Skeletal muscle tissue (tissue), 4 donors: ENCODE results near the gene PLXNC1. TPM values are rescaled to one million over a fixed set of nuclear protein-coding genes. Genes with fewer than 3 reads are reported as not detected.

ENCODE experiments used
- H3K27ac ChIP-seq: one replicate; pipeline ENCODE4 v1.7.0; 2013; ENCODE audit warnings: mild to moderate bottlenecking, low read depth, low read length, inconsistent platforms
- H3K27me3 ChIP-seq, 3 donors: one replicate each; pipeline ENCODE4 v1.7.0; 2013; ENCODE audit warnings: low read length in 3 of 3; ENCODE audit not compliant: control insufficient read depth in 3 of 3, insufficient read depth in 3 of 3
- H3K36me3 ChIP-seq, 3 donors: one replicate each; pipeline ENCODE4 v1.7.0; 2013; ENCODE audit warnings: low read length in 3 of 3; ENCODE audit not compliant: control insufficient read depth in 3 of 3, insufficient read depth in 3 of 3
- H3K4me1 ChIP-seq, 3 donors: one replicate each; pipeline ENCODE4 v1.7.0; 2013; ENCODE audit warnings: low read length in 3 of 3, mild to moderate bottlenecking in 3 of 3; ENCODE audit not compliant: control insufficient read depth in 3 of 3, insufficient read depth in 3 of 3
- H3K4me3 ChIP-seq, 3 donors: one replicate each; pipeline ENCODE4 v1.7.0; 2013; ENCODE audit warnings: low read length in 3 of 3
- H3K9ac ChIP-seq, 3 donors: one replicate each; pipeline ENCODE4 v1.7.0; 2013; ENCODE audit warnings: low read length in 3 of 3, mild to moderate bottlenecking in 3 of 3, moderate library complexity in 2 of 3, low read depth in 1 of 3
- H3K9me3 ChIP-seq, 3 donors: one replicate each; pipeline ENCODE4 v1.7.0; 2013; ENCODE audit warnings: low read length in 3 of 3; ENCODE audit not compliant: control insufficient read depth in 3 of 3
- total RNA-seq: library from RNA; depleted of rRNA; stranded (reverse); fragments of >200 nt; gene quantifications from one replicate; pipeline ENCODE4 v1.2.3, GENCODE V29; 2014
- donor health status: Osteomylitis.

The PLXNC1 gene
- total RNA-seq, 1 donor from 2014 or later: 17.2 TPM

DNA sequence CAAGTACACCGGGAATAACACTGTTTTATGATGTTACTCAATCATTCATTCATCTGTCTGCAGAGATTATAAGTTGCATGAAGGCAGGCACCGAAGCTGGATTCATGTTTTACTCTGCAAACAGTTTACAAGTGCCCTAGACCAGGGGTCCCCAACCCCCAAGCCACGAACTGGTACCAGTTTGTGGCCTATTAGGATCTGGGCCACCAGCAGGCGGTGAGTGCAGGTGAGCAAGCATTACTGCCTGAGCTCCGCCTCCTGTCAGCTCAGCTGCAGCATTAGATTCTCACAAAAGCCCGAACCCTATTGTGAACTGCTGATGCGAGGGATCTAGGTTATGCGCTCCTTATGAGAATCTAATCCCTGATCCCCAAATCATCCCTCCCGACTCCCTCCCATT, 38.1 kb upstream of the PLXNC1 start:
- Histone ChIP-seq H3K4me1 (no peaks in the 10 kb centered on the region), H3K27ac (no peak overlapping the region), H3K27me3 (peaks cover 0 to 3% (median 0%) of the 10 kb centered on the region in 3 donors), H3K9me3 (no peaks in the 10 kb centered on the region), H3K4me3 (no peak overlapping the region), H3K36me3 (no peaks in the 10 kb centered on the region), H3K9ac (no peak overlapping the region)

- Histone ChIP-seq H3K9me3 (no peaks in the 10 kb centered on the region), H3K36me3 (no peaks in the 10 kb centered on the region), H3K4me1 (no peaks in the 10 kb centered on the region), H3K9ac (no peak overlapping the region), H3K27ac (no peak overlapping the region), H3K4me3 (no peak overlapping the region), H3K27me3 (peaks cover 0 to 3% (median 0%) of the 10 kb centered on the region in 3 donors)
These were observed 37.1 kb upstream of the PLXNC1 start for GRCh38 chr12:94111302-94111701.

- H3K27me3 ChIP-seq: peaks cover 0 to 3% (median 0%) of the 10 kb centered on the region in 3 donors
- H3K9ac ChIP-seq: no peak overlapping the region
- no peak overlapping the region for H3K4me3 ChIP-seq
- H3K4me1 ChIP-seq: no peaks in the 10 kb centered on the region
- H3K36me3 ChIP-seq: no peaks in the 10 kb centered on the region
- no peak overlapping the region for H3K27ac ChIP-seq
- H3K9me3 ChIP-seq: no peaks in the 10 kb centered on the region
These were observed 36.3 kb upstream of the PLXNC1 start for GRCh38 chr12:94112121-94112520.

DNA sequence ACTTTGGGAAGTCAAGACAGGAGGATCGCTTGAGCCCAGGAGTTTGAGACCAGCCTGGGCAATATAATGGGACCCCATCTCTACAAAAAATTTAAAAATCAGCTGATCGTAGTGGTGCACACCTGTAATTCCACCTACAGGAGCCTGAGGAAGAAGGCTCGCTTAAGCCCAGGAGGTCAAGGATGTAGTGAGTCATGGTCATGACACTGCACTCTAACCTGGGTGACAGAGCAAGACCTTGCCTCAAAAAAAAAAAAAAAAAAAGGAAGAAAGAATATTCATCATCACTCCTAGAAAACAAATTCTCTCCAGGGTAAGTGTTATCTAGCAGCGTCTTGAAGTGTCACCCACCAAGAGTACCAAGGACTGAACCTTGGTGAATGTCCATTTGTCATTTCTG, 34.2 kb upstream of the PLXNC1 start:
- Histone ChIP-seq H3K4me1 (no peaks in the 10 kb centered on the region), H3K9ac (no peak overlapping the region)

DNA sequence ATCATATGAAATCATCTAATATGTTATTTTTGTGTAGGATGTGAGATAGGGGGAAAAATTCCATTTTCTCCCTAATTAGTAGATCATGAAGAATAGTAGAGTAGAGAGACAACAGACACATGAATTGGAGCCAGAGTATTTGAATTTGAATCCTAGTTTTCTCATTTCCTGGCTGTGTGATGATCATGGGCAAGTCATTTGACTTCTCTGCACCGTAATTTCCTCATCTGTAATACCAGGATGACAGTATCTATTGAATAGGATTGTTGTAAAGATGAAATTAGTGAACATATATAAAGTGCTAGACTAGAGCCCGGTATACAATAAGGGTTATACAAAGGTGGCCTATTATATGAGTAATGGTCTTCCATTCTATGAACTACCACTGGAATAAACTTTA, 32.2 kb upstream of the PLXNC1 start:
- Histone ChIP-seq H3K4me3 (no peak overlapping the region), H3K9ac (no peak overlapping the region), H3K9me3 (no peaks in the 10 kb centered on the region), H3K27ac (no peak overlapping the region), H3K4me1 (no peaks in the 10 kb centered on the region), H3K27me3 (no peaks in the 10 kb centered on the region), H3K36me3 (no peaks in the 10 kb centered on the region)

More for the DNA sequence above, 34.2 kb upstream of the PLXNC1 start:
- Histone ChIP-seq H3K36me3 (no peaks in the 10 kb centered on the region), H3K27me3 (no peaks in the 10 kb centered on the region), H3K4me3 (no peak overlapping the region), H3K27ac (no peak overlapping the region), H3K9me3 (no peaks in the 10 kb centered on the region)

DNA sequence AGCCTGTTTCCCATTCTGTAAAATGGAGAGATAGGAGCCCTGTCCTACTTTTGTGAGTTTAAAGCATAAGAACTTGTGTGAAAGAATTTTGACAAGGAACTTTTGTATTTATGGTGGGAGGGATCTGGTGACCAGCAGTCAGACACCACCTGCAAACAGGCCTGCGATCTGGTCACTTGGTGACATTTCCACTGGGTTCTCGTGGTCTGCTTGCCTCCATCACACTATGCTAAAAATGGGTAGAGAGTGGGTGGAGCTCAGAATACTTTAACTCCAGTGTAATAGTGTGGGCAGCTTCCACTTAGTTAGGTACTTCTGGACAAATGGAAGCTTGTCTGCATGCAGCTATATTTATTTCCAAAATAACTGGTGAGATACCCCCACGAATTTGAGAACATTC, 26.5 kb upstream of the PLXNC1 start:
- H3K4me1 ChIP-seq: no peaks in the 10 kb centered on the region
- no peaks in the 10 kb centered on the region for H3K36me3 ChIP-seq
- no peaks in the 10 kb centered on the region for H3K9me3 ChIP-seq
- peaks cover 0 to 6% (median 0%) of the 10 kb centered on the region in 3 donors for H3K27me3 ChIP-seq
- no peak overlapping the region for H3K27ac ChIP-seq
- H3K9ac ChIP-seq: no peak overlapping the region
- H3K4me3 ChIP-seq: no peak overlapping the region

- no peak overlapping the region for H3K27ac ChIP-seq
- no peak overlapping the region for H3K4me3 ChIP-seq
- H3K4me1 ChIP-seq: no peaks in the 10 kb centered on the region
- H3K9ac ChIP-seq: no peak overlapping the region
- H3K36me3 ChIP-seq: no peaks in the 10 kb centered on the region
- no peaks in the 10 kb centered on the region for H3K9me3 ChIP-seq
- peaks cover 0 to 6% (median 0%) of the 10 kb centered on the region in 3 donors for H3K27me3 ChIP-seq
These were observed 25.8 kb upstream of the PLXNC1 start for GRCh38 chr12:94122591-94122990.

DNA sequence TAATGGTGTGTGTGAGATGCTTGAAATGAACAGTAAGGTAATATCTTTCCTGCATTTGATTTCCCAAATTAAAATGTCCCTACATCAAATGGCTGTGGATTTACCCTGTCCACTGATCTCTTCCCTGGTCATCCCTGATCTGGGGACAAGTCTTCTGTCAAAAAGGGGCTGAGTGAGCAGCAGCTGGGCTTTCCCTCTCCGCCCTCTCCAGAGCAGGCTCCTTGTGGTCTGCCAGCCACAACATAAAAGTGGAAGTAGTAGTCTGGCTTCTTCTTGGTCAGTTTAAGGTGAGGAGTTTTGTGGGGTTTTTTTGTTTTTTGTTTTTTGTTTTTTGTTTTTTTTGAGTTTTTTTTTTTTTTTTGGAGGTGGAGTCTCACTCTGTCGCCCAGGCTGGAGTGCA, 25.2 kb upstream of the PLXNC1 start:
- no peak overlapping the region for H3K27ac ChIP-seq
- H3K4me1 ChIP-seq: no peaks in the 10 kb centered on the region
- H3K9ac ChIP-seq: no peak overlapping the region
- H3K36me3 ChIP-seq: no peaks in the 10 kb centered on the region
- H3K9me3 ChIP-seq: no peaks in the 10 kb centered on the region
- no peak overlapping the region for H3K4me3 ChIP-seq
- peaks cover 0 to 9% (median 0%) of the 10 kb centered on the region in 3 donors for H3K27me3 ChIP-seq

GRCh38 chr12:94126067-94126466, 22.3 kb upstream of the PLXNC1 start:
- Histone ChIP-seq H3K36me3 (no peaks in the 10 kb centered on the region), H3K4me3 (no peak overlapping the region), H3K9ac (no peak overlapping the region), H3K27me3 (peaks cover 0 to 12% (median 0%) of the 10 kb centered on the region in 3 donors), H3K4me1 (no peaks in the 10 kb centered on the region), H3K9me3 (no peaks in the 10 kb centered on the region), H3K27ac (no peak overlapping the region)

DNA sequence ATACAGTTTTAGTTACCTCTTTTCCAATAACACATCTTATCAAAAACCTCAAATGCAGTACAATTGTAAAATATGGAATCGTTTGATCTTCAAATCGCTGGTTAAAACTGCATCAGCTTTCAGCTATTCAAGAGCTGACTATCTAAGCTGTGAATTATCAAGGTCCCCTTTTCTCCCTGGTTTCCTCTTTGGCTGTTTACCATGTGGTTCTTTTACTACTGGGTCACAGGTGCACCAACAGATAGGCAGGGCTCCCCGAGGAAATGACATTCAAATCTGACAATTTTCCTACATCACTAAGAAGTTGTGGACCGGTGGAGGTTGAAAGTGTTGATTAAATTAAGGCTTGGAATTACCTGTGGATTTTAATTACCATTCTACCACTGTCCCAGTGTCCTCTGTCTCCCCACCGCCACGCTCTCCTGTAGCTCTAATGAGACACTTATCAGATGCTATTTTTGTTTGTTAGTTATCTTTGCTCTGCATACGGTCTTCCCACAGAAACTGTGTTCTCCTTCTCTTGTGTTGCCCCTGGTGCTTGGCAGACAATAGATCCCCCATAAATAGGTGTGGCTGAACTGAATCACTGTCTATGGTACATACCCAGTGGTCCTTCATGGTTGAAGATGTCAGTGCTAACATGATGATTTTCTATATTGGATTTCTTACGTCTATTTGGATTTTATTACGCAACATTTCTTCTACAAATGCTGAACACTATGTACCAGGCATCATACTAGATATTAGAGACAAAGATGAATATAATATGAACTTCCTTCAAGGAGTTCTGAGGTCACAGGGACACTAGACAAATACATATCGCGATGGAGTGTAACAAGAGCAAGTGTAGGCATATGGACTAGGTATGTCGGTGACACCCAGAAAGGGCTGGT, 20.9 kb upstream of the PLXNC1 start:
- Histone ChIP-seq H3K4me3 (no peak overlapping the region), H3K9ac (no peak overlapping the region), H3K4me1 (no peaks in the 10 kb centered on the region), H3K9me3 (no peaks in the 10 kb centered on the region), H3K36me3 (no peaks in the 10 kb centered on the region), H3K27ac (no peak overlapping the region), H3K27me3 (peaks cover 0 to 12% (median 0%) of the 10 kb centered on the region in 3 donors)
